Stimulated activated CD8-positive, alpha-beta memory T cell treated with anti-CD3 and anti-CD28 coated beads, Interleukin-15, amount 100 ng/mL, for 24 hours (primary cell): Measurements from ENCODE around the gene NBPF3.
"Not testable (repeated sequence)": the region's sequence is repeated elsewhere in the genome, so short reads cannot be mapped to it uniquely, and the experiment has no call there.

Source experiments
- DNase-seq: peaks from one replicate; pipeline ENCODE4 v3.0.0-alpha.2; 2020; ENCODE audit warnings: low read depth

Gene NBPF3

GRCh38 chr1:21519486-21520070 lies 79.6 kb downstream of the NBPF3 start:
- DNase-seq: not testable (repeated sequence)

DNA sequence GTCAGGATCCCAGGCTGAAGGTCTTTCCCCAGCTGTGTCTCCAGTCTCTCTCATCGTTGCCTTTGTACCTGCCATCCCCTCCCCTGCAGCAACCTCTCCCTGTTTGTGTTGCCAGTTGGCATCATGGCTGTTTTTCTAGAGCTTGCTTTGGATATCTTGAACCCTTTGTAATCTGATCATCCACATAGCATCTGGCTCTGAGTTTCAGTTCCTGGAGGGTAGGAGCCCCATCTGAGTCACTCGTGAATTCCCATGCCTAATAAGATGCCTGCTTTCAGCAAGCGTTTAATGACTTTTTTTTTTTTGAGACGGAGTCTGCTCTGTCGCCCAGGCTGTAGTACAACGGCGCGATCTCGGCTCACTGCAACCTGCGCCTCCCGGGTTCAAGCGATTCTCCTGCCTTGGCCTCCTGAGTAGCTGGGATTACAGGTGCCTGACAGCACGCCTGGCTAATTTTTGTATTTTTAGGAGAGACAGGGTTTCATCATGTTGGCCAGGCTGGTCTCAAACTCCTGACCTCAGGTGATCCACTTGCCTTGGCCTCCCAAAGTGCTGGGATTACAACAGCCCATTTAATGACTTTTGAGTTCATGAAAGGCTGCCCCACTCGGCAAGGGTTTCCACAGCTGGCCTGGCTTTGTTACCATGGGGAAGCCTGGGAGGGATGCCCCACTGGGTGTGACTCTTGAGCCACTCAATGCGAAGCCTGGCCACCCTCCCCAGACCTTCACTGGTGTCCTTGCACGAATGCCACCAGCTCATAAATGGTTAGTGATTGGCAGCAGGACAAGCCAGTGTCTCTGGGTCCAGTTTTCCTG lies 81.2 kb downstream of the NBPF3 start:
- no peak for DNase-seq

- no peak for DNase-seq
Measured at GRCh38 chr1:21521717-21522060, 81.8 kb downstream of the NBPF3 start.

DNA sequence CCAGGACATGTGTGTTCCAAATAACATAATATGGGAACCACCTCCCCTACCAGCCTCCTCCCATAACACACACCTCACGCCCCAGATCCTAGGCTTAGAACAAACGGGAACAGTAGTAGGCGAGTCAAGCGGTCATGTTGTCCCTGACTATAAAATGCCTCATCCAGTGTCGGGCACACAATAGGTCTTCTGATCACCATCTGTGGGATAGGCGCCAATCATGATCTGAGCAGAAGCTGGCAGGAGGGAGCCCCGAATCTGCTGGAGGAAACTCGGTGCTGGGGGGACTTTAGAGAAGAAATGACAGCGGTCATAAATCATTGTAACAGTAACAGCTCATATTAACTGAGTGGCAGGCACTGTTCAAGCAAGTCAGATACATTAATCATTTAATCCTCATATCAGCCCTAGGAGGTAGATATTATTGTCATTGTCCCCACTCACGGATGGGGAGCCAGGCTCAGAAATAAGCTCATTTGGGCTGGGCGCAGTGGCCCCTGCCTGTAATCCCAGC lies 82.6 kb downstream of the NBPF3 start:
- DNase-seq: no peak

DNA sequence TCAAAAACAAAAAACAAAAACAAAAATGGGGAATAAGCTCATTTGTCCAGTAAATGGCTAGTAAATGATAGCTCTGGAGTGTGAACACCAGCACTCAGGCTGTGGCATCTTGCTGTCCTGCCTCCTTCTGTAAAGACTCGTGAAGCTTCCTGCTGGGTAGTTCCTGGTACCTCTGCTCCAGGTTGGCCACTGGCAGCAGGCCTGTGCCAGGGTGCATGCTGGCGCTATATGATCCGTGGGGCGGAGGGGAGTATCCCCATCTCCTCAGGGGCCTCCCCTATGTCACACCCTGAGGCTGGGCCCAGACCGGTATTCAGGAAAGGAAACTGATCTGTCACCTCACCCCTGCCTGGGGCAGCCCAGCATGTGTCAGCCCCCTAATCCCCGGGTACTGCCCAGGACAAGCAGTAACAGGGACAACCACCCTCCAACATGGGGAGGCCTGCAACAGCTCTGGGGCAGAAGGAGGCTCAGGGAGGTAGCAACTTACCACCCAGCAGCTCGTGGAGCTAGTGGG lies 83.4 kb downstream of the NBPF3 start:
- DNase-seq: no peak

DNA sequence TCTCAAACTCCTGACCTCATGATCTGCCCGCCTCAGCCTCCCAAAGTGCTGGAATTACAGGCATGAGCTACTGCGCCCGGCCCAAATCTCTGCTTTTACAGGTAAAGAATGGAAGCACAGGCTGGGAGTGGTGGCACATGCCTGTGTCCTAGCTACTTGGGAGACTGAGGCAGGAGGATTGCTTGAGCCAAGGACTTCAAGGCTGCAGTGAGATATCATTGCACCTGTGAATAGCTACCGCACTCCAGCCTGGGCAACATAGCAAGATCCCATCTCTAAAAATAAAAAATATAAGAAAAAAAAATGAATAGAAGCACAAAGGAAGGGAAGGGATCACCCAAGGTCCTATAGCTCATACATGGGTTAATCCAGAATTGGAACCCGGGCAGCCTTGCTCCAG lies 84.3 kb downstream of the NBPF3 start:
- DNase-seq: no peak

- no peak for DNase-seq
Measured at GRCh38 chr1:21524686-21525339, 84.9 kb downstream of the NBPF3 start.

DNA sequence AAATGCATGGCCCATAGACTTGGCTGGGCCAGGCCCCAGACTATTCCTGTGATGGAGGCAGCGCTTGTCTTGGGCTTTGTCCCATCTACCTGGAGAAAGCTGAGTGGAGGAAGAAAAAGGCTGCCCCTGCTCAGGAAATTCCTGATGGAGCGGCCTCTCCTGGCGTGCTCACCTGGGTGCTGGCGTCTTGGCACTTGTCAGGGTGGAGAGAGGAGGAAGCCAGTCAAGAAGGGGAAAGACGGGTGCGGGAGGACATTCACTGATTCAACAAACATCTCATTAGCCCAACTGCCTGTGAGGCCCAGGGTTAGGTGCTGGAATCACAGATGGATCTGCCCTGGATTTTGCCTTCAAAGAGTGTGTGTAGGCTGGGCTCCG lies 85.4 kb downstream of the NBPF3 start:
- no peak for DNase-seq

DNA sequence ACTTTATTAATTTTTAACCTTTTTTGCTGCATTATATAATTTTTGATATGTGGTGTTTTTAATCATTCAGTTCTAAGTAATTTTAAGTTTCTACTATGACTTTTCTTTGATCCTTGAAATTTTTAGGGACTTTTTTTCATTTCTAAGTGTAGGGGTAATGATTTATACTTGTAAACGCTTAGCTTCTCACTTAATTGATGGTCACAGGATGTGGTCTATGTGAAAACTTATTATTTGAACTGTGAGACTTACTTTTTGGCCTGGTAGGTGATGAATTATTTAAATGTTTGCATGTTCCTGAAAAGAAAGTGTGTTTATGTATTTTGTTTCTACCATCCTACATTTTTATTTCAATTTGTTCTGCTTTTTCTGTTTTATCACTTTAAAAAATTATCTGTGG lies 86.5 kb downstream of the NBPF3 start:
- no peak for DNase-seq

- no peak for DNase-seq
Measured at GRCh38 chr1:21530368-21531016, 90.6 kb downstream of the NBPF3 start.

- DNase-seq: no peak
Measured at GRCh38 chr1:21531241-21531640, 91.3 kb downstream of the NBPF3 start.

DNA sequence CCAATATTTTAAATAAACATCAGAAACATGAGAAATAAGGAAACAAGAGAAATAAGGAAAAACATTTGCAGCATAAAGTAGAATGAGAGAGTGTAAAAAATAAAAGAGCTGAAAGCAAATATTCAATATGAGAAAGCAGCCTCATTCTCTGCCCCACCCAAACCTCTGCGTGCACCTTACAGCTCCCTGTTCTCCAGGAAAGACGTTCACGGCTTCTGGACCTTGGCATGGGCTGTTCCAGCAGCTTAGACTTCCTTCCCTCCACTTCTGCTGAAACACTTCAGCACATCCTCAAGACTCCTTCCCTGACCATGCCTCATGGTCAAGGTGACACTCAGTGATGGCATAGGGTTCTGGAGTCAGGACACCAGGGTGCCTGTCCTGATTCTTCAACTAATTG lies 92.6 kb downstream of the NBPF3 start:
- DNase-seq: no peak

DNA sequence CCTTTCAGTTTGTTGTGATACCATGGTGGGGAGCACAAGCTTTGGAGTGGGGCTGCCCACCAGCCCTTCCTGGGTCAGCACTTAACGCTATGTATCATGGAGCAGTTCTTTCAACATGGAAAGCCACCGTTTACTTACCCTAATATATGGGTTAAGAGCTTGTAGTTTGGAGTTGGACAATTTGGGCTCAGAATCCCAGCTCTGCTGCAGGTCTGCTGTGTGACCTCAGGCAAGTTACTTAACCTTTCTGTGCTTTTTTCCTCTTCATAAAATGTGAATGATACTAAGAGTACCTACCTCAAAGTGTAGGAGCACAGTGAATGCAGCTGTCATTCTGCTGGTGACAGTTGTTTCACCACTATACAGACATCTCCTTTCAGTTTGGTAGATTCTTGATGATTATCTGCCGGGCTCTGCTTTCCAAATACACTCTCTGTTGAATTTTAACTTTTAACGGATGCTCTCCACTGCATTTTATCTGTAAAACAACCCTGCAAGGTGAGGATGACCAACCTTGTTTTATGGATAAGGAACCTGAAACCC lies 93.1 kb downstream of the NBPF3 start:
- no peak for DNase-seq

DNA sequence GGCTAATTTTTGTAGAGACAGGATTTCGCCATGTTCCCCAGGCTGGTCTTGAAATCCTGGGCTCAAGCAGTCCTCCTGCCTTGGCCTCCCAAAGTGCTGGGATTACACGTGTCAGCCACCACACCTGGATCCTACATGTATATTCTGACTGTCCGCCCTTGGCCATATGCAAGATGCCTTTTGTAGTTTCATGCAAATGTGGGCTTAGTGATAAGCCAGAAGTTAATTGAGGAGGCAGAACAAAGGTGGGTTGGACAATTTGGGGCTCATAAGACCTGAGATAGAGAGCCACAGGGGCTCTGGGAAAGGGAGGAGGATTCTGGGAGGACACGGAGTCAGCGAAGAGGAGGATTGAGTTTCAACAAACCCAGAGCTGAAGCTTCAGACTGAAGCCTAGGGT lies 94.2 kb downstream of the NBPF3 start:
- no peak for DNase-seq
